IMR-90 (cell line): ENCODE data around the gene CCDC92. TPM values are rescaled to one million over a fixed set of nuclear protein-coding genes. Genes with fewer than 3 reads are reported as not detected.

Experiments
- ATAC-seq: fragments of 200-7000 bp; cut with Tn5 transposase; 2 replicates; pipeline ENCODE4 v1.9.1; 2020; ENCODE audit warnings: low read depth, mild to moderate bottlenecking, moderate library complexity
- BruUV-seq: library from RNA; stranded (reverse); fragments of 400-500 nt; replicated peaks from 2 replicates; lab custom pipeline; 2021; lab: Mats Ljungman, UMichigan
- CTCF ChIA-PET: fragments of 300-600 bp; formaldehyde crosslinking; extraction: SDS; loops from one replicate; lab custom pipeline; 2021; ENCODE audit warnings: antibody characterized with exemption; lab: Yijun Ruan, JAX
- POLR2A ChIA-PET: fragments of 300-600 bp; sonication (Branson Sonifier 250); formaldehyde crosslinking; loops from one replicate; lab custom pipeline; 2022; ENCODE audit warnings: antibody characterized with exemption; ENCODE audit not compliant: unreplicated experiment; lab: Charles Lee
- DNase-seq: peaks from one replicate; pipeline ENCODE4 v3.0.0; 2013
- H2AFZ ChIP-seq: replicated peaks from 2 replicates; pipeline ENCODE3; 2013; ENCODE audit warnings: low read length, mild to moderate bottlenecking; ENCODE audit not compliant: poor library complexity
- H2AK5ac ChIP-seq: 2 replicates; pipeline ENCODE4 v1.6.1; 2013; ENCODE audit warnings: low read depth, low read length, inconsistent platforms
- H2AK9ac ChIP-seq: replicated peaks from 2 replicates; pipeline ENCODE3; 2013; ENCODE audit warnings: mild to moderate bottlenecking, low read depth, low read length, moderate library complexity; ENCODE audit not compliant: poor library complexity
- H2BK120ac ChIP-seq: 2 replicates; pipeline ENCODE4 v1.6.1; 2013; ENCODE audit warnings: low read depth, low read length, inconsistent platforms
- H2BK15ac ChIP-seq: 3 replicates; pipeline ENCODE4 v1.6.1; 2013; ENCODE audit warnings: low read depth, low read length, inconsistent platforms
- H2BK20ac ChIP-seq: 2 replicates; pipeline ENCODE4 v1.6.1; 2013; ENCODE audit warnings: low read depth, mild to moderate bottlenecking, inconsistent platforms, low read length, moderate library complexity
- H2BK5ac ChIP-seq: 2 replicates; pipeline ENCODE4 v1.6.1; 2013; ENCODE audit warnings: mild to moderate bottlenecking, low read depth, low read length, inconsistent platforms; ENCODE audit not compliant: poor library complexity, severe bottlenecking
- H3K14ac ChIP-seq: replicated peaks from 2 replicates; pipeline ENCODE4 v1.6.1; 2013; ENCODE audit warnings: low read depth, low read length, inconsistent platforms
- H3K18ac ChIP-seq: 2 replicates; pipeline ENCODE4 v1.6.1; 2013; ENCODE audit warnings: low read depth, low read length, control low read depth
- H3K23ac ChIP-seq: 2 replicates; pipeline ENCODE4 v1.6.1; 2013; ENCODE audit warnings: low read depth, low read length, inconsistent platforms
- H3K27ac ChIP-seq: 2 replicates; pipeline ENCODE4 v1.5.1; 2013; ENCODE audit warnings: mild to moderate bottlenecking, control low read depth, low read length; ENCODE audit not compliant: insufficient read depth
- H3K27me3 ChIP-seq: 2 replicates; pipeline ENCODE4 v1.6.1; 2013; ENCODE audit warnings: low read length; ENCODE audit not compliant: control insufficient read depth, insufficient read depth
- H3K36me3 ChIP-seq: 2 replicates; pipeline ENCODE4 v1.6.1; 2013; ENCODE audit warnings: low read length, mixed read lengths; ENCODE audit not compliant: control insufficient read depth, insufficient read depth
- H3K4ac ChIP-seq: 2 replicates; pipeline ENCODE4 v1.6.1; 2013; ENCODE audit warnings: low read depth, low read length, inconsistent platforms
- H3K4me1 ChIP-seq: 2 replicates; pipeline ENCODE4 v1.6.1; 2013; ENCODE audit warnings: low read length, mixed read lengths; ENCODE audit not compliant: control insufficient read depth, insufficient read depth
- H3K4me2 ChIP-seq: 2 replicates; pipeline ENCODE4 v1.6.1; 2013; ENCODE audit warnings: low read depth, mild to moderate bottlenecking, control low read depth, low read length, moderate library complexity
- H3K4me3 ChIP-seq: 2 replicates; pipeline ENCODE4 v1.5.1; 2013; ENCODE audit warnings: low read depth, mild to moderate bottlenecking, control low read depth, low read length, moderate library complexity; ENCODE audit not compliant: insufficient read depth
- H3K56ac ChIP-seq: 2 replicates; pipeline ENCODE4 v1.6.1; 2013; ENCODE audit warnings: low read length, inconsistent platforms; ENCODE audit not compliant: insufficient read depth; ENCODE audit errors: extremely low read depth
- H3K79me1 ChIP-seq, 2 experiments: 2 replicates each; pipeline ENCODE4 v1.6.1; 2013; ENCODE audit warnings: low read length in 2 of 2, inconsistent platforms in 1 of 2, low read depth in 1 of 2
- H3K9ac ChIP-seq: 2 replicates; pipeline ENCODE4 v1.6.1; 2013; ENCODE audit warnings: low read depth, low read length, control low read depth
- H3K9me1 ChIP-seq: 2 replicates; pipeline ENCODE4 v1.6.1; 2013; ENCODE audit warnings: low read length, inconsistent platforms; ENCODE audit not compliant: insufficient read depth
- H3K9me3 ChIP-seq: 2 replicates; pipeline ENCODE4 v1.6.1; 2013; ENCODE audit warnings: low read length; ENCODE audit not compliant: control insufficient read depth, insufficient read depth
- H4K20me1 ChIP-seq: 2 replicates; pipeline ENCODE4 v1.6.1; 2013; ENCODE audit warnings: low read length, inconsistent platforms; ENCODE audit not compliant: insufficient read depth
- H4K5ac ChIP-seq: 2 replicates; pipeline ENCODE4 v1.6.1; 2013; ENCODE audit warnings: mild to moderate bottlenecking, low read depth, low read length, control low read depth
- H4K8ac ChIP-seq, 2 experiments: 2 replicates each; pipeline ENCODE4 v1.6.1; 2013; ENCODE audit warnings: low read depth in 2 of 2, low read length in 2 of 2, control low read depth in 1 of 2, inconsistent platforms in 1 of 2
- H4K91ac ChIP-seq: 2 replicates; pipeline ENCODE4 v1.6.1; 2013; ENCODE audit warnings: low read depth, low read length, inconsistent platforms; ENCODE audit not compliant: insufficient read depth
- BHLHE40 ChIP-seq: fragments of 150-350 bp; IDR thresholded peaks from 2 replicates; pipeline ENCODE4 v1.6.1; 2016; ENCODE audit warnings: mild to moderate bottlenecking, low read depth, low read length
- CEBPB ChIP-seq: IDR thresholded peaks from 2 replicates; pipeline ENCODE4 v1.6.1; 2012; ENCODE audit warnings: low read depth, low read length, improper control_type of control experiment
- CHD1 ChIP-seq: IDR thresholded peaks from 2 replicates; pipeline ENCODE4 v1.6.1; 2012; ENCODE audit warnings: low read depth, low read length, improper control_type of control experiment
- FOS ChIP-seq: fragments of 150-350 bp; IDR thresholded peaks from 2 replicates; pipeline ENCODE4 v1.6.1; 2016; ENCODE audit warnings: low read depth, low read length
- MAFK ChIP-seq: IDR thresholded peaks from 2 replicates; pipeline ENCODE4 v1.6.1; 2012; ENCODE audit warnings: low read depth, low read length, improper control_type of control experiment
- MAZ ChIP-seq: IDR thresholded peaks from 2 replicates; pipeline ENCODE4 v1.6.1; 2012; ENCODE audit warnings: low read depth, mild to moderate bottlenecking, low read length, improper control_type of control experiment, moderate library complexity, borderline replicate concordance
- MXI1 ChIP-seq: IDR thresholded peaks from 2 replicates; pipeline ENCODE4 v1.6.1; 2012; ENCODE audit warnings: low read depth, mild to moderate bottlenecking, low read length, moderate library complexity, borderline replicate concordance
- NFE2L2 ChIP-seq: fragments of 150-350 bp; IDR thresholded peaks from 2 replicates; pipeline ENCODE4 v1.6.1; 2016; ENCODE audit warnings: low read depth, mild to moderate bottlenecking, low read length
- POLR2A ChIP-seq: IDR thresholded peaks from 2 replicates; pipeline ENCODE4 v1.6.1; 2012; ENCODE audit warnings: mild to moderate bottlenecking, low read depth, low read length
- RAD21 ChIP-seq: IDR thresholded peaks from 2 replicates; pipeline ENCODE4 v1.6.1; 2012; ENCODE audit warnings: low read length, improper control_type of control experiment
- RCOR1 ChIP-seq: IDR thresholded peaks from 2 replicates; pipeline ENCODE4 v1.6.1; 2012; ENCODE audit warnings: mild to moderate bottlenecking, low read length, improper control_type of control experiment; ENCODE audit not compliant: insufficient replicate concordance
- RFX5 ChIP-seq: IDR thresholded peaks from 2 replicates; pipeline ENCODE4 v1.8.0; 2012; ENCODE audit warnings: low read depth, mild to moderate bottlenecking, low read length, moderate library complexity
- SMC3 ChIP-seq: fragments of 150-350 bp; IDR thresholded peaks from 2 replicates; pipeline ENCODE4 v1.6.1; 2016; ENCODE audit warnings: low read depth, mild to moderate bottlenecking, antibody characterized with exemption, low read length, moderate library complexity
- WGBS, 2 experiments: methylation state at CpG; one replicate each; pipeline versions ENCODE4 v1.1.5 to v1.1.7; 2013; ENCODE audit warnings: missing lambda C conversion rate in 2 of 2; ENCODE audit not compliant: insufficient read length in 1 of 2; ENCODE audit errors: extremely low coverage in 2 of 2; 5-methylcytosine and 5-hydroxymethylcytosine counted together
- dilution Hi-C: fragments of 300-500 bp; cut with HindIII; formaldehyde crosslinking; loops from one replicate; pipeline ENCODE4 v1.14.3; 2018; ENCODE audit warnings: low sequenced_read_pairs; ENCODE audit not compliant: unreplicated experiment
- in situ Hi-C: fragments of 300-500 bp; cut with MboI; formaldehyde crosslinking; loops from 3 replicates; pipeline ENCODE4 v1.14.3; 2019; ENCODE audit warnings: low sequenced_read_pairs, inconsistent platforms, mixed read lengths
- intact Hi-C: fragments of 100-400 bp; cut with micrococcal nuclease; formaldehyde crosslinking; loops from 2 replicates; pipeline ENCODE4 v1.10.0; 2022
- polyA plus RNA-seq, 3 experiments: library from polyadenylated mRNA; depleted of rRNA; stranded (reverse); fragments of >200 nt; gene quantifications; 2 replicates each; pipeline ENCODE4 v1.2.3, GENCODE V29; 2012; ENCODE audit warnings: low replicate concordance in 1 of 3
- total RNA-seq: library from RNA; depleted of rRNA; stranded (reverse); fragments of >200 nt; gene quantifications from 2 replicates; pipeline ENCODE4 v1.2.3, GENCODE V29; 2012
- TF ChIP-seq, protein P1 (sequence below): fragments of 150-350 bp; IDR thresholded peaks from 2 replicates; pipeline ENCODE4 v1.6.1; 2017; ENCODE audit warnings: mild to moderate bottlenecking, antibody characterized with exemption, low read length, low read depth
- TF ChIP-seq, protein P2 (sequence below): fragments of 150-350 bp; IDR thresholded peaks from 2 replicates; pipeline ENCODE4 v1.6.1; 2016; ENCODE audit warnings: low read depth, mild to moderate bottlenecking, low read length, moderate library complexity, borderline replicate concordance
- TF ChIP-seq, protein P3 (sequence below): conservative IDR thresholded peaks from 2 replicates; pipeline ENCODE4 v1.5.1; 2012; ENCODE audit warnings: mild to moderate bottlenecking, low read depth, low read length, improper control_type of control experiment

The CCDC92 gene
- total and polyA plus RNA-seq, 2 of the 4 experiments (the other 2 are of a cell fraction), result 5.7 to 55.5 TPM

DNA sequence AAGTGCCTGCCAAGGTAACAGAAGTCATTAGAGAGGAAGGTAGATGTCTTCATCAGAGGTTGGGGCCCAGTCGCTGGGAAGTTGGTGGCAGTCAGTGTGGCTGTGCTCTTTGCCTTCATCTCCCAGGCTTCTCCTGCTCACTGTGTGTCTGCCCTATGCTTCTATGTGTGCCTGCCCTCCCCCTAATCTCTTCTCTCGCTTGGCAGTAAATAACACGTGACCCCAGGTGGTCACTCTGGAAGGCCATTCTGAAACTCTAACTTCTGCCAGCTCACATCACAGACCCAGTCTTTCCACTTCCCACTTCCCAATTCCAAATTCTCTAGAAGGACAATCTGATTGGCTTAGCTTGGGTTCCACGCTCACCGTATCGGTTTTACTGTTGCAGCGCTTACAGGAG is 9.6 kb upstream of the CCDC92 start:
- Histone ChIP-seq H2BK120ac (no peak overlapping the region), H3K27me3 (no peaks in the 10 kb centered on the region), H4K5ac (no peak overlapping the region), H3K9me3 (no peaks in the 10 kb centered on the region), H4K91ac (no peak overlapping the region), H3K79me1 (peaks cover 25 to 46% of the 10 kb centered on the region in 2 experiments), H3K18ac (no peak overlapping the region), H4K8ac (no peak overlapping the region), H3K9ac (no peak overlapping the region), H3K4me3 (no peak overlapping the region), H3K23ac (no peak overlapping the region), H2BK20ac (no peak overlapping the region), H2AK9ac (no peak overlapping the region), H3K4me2 (no peak overlapping the region), H3K4ac (no peak overlapping the region), H2AK5ac (no peak overlapping the region), H3K9me1 (no peaks in the 10 kb centered on the region), H3K4me1 (no peaks in the 10 kb centered on the region; the same call in 1 of the 2 replicates), H2BK15ac (no peak overlapping the region), H4K20me1 (peaks cover 28% of the 10 kb centered on the region; the same call in 1 of the 2 replicates), H3K27ac (no peak overlapping the region), H3K14ac (no peak overlapping the region), H3K56ac (no peak overlapping the region), H2BK5ac (no peak overlapping the region), H2AFZ (no peak overlapping the region), H3K36me3 (peaks cover 8% of the 10 kb centered on the region)
- DNase-seq, result no peak
- intact Hi-C loops, result loop anchor here (5.0 to 10.0 kb wide), 3 partner anchors 75 to 317 kb away; partner anchors contain the start of gene ATP6V0A2
- in situ Hi-C loops, result no loop called here
- no TSS peak for BruUV-seq
- CTCF ChIA-PET, result no interaction called here
- TF ChIP-seq FOS, result no peak
- no peak for TF ChIP-seq SMC3
- TF ChIP-seq, protein P1, sequence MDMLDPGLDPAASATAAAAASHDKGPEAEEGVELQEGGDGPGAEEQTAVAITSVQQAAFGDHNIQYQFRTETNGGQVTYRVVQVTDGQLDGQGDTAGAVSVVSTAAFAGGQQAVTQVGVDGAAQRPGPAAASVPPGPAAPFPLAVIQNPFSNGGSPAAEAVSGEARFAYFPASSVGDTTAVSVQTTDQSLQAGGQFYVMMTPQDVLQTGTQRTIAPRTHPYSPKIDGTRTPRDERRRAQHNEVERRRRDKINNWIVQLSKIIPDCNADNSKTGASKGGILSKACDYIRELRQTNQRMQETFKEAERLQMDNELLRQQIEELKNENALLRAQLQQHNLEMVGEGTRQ, result no peak
- no peak for TF ChIP-seq MAZ
- no peak for TF ChIP-seq RCOR1
- no peak for TF ChIP-seq MAFK
- no peak for TF ChIP-seq CHD1
- TF ChIP-seq, protein P2, sequence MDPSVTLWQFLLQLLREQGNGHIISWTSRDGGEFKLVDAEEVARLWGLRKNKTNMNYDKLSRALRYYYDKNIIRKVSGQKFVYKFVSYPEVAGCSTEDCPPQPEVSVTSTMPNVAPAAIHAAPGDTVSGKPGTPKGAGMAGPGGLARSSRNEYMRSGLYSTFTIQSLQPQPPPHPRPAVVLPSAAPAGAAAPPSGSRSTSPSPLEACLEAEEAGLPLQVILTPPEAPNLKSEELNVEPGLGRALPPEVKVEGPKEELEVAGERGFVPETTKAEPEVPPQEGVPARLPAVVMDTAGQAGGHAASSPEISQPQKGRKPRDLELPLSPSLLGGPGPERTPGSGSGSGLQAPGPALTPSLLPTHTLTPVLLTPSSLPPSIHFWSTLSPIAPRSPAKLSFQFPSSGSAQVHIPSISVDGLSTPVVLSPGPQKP, result no peak
- no peak for TF ChIP-seq RFX5
- no peak for TF ChIP-seq CEBPB
- no peak for TF ChIP-seq BHLHE40
- no peak for TF ChIP-seq RAD21
- no peak for TF ChIP-seq NFE2L2
- no peak for TF ChIP-seq MXI1
- TF ChIP-seq, protein P3, sequence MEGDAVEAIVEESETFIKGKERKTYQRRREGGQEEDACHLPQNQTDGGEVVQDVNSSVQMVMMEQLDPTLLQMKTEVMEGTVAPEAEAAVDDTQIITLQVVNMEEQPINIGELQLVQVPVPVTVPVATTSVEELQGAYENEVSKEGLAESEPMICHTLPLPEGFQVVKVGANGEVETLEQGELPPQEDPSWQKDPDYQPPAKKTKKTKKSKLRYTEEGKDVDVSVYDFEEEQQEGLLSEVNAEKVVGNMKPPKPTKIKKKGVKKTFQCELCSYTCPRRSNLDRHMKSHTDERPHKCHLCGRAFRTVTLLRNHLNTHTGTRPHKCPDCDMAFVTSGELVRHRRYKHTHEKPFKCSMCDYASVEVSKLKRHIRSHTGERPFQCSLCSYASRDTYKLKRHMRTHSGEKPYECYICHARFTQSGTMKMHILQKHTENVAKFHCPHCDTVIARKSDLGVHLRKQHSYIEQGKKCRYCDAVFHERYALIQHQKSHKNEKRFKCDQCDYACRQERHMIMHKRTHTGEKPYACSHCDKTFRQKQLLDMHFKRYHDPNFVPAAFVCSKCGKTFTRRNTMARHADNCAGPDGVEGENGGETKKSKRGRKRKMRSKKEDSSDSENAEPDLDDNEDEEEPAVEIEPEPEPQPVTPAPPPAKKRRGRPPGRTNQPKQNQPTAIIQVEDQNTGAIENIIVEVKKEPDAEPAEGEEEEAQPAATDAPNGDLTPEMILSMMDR, result no peak
- TF ChIP-seq POLR2A, result no peak
- dilution Hi-C loops, result no loop called here
- POLR2A ChIA-PET, result no interaction called here
- no peak for ATAC-seq
- WGBS, 2 experiments, result 92% methylated on average over 5 of the region's 7 CpGs; no CpG with 5 or more reads in 1 of the 2 experiments
